GM23248 (cell line): ENCODE measurements around the gene SOX6.

Source experiments
- EZH2 ChIP-seq: fragments of 200-600 bp; sonication (generic); IDR thresholded peaks from 2 replicates; pipeline ENCODE4 v1.6.1; 2018; ENCODE audit warnings: antibody characterized with exemption, mild to moderate bottlenecking; ENCODE audit not compliant: insufficient read depth, poor library complexity, severe bottlenecking
- EZH2phosphoT487 ChIP-seq: fragments of 200-600 bp; sonication (generic); IDR thresholded peaks from 2 replicates; pipeline ENCODE4 v1.6.1; 2018; ENCODE audit warnings: antibody characterized with exemption, moderate library complexity, mild to moderate bottlenecking, low read depth; ENCODE audit not compliant: insufficient read depth

GRCh38 chr11:15971215-15971546 is 385.2 kb downstream of the SOX6 start:
- TF ChIP-seq EZH2 (no peak), EZH2phosphoT487 (no peak)
